ENCODE results near the gene PHOX2A. TPM values are rescaled to one million over a fixed set of nuclear protein-coding genes. Genes with fewer than 3 reads are reported as not detected.

Gene PHOX2A
- total and polyA plus RNA-seq, 2 donors (not counting 1 experiment from before 2014, with no cell fraction given), result not detected

- ATAC-seq (ENCODE audit: low read depth) (peak; percentile 19), DNase-seq (no peak)
- Mint-ChIP-seq H3K4me1 (peaks cover 19% of the 10 kb centered on the region), H3K27me3 (peaks cover 3% of the 10 kb centered on the region), H3K4me3 (no peak overlapping the region), H3K27ac (peak overlapping the region; percentile 73), H3K9me3 (ENCODE audit: insufficient read depth) (no peaks in the 10 kb centered on the region)
- H3K36me3 ChIP-seq (replicated peaks in 1 of 2; ENCODE audit: control extremely low read depth in 1 of 2, control insufficient read depth in 1 of 2, extremely low read depth in 1 of 2, insufficient read depth in 2 of 2, low read length in 1 of 2), result peaks cover 0 to 84% of the 10 kb centered on the region in 2 experiments
- H3K4me3 ChIP-seq (ENCODE audit: control extremely low read depth in 1 of 5, extremely low read depth in 1 of 5, insufficient read depth in 1 of 5, low read depth in 2 of 5, low read length in 4 of 5), result no peak overlapping the region
- H3K4me1 ChIP-seq (ENCODE audit: control insufficient read depth in 2 of 2, insufficient read depth in 2 of 2, low read length in 2 of 2), result peaks cover 14 to 20% of the 10 kb centered on the region in 2 donors
- POLR2A ChIA-PET, result interaction anchor here (0.6 to 1.0 kb wide), 2 partner anchors 11 to 122 kb away, joined by 3 to 4 read pairs; partner anchors contain the start of gene ANAPC15
- H3K4me2 ChIP-seq (replicated peaks; ENCODE audit: low read depth, low read length, poor library complexity, severe bottlenecking), result peak overlapping the region; percentile 38
- H4K20me1 ChIP-seq (ENCODE audit: control insufficient read depth, insufficient read depth, low read length, poor library complexity, severe bottlenecking), result peaks cover 7% of the 10 kb centered on the region
- peaks cover 0 to 3% (median 2%) of the 10 kb centered on the region in 4 experiments for H3K27me3 ChIP-seq (replicated peaks in 1 of 4; ENCODE audit: control extremely low read depth in 1 of 4, control insufficient read depth in 3 of 4, insufficient read depth in 4 of 4, low read length in 3 of 4)
- no peaks in the 10 kb centered on the region for H3K79me2 ChIP-seq (ENCODE audit: control insufficient read depth, insufficient read depth, low read length)
- 14% methylated on average over 3 of the region's 3 CpGs for WGBS (ENCODE audit: insufficient coverage)
- no peak overlapping the region for H3K9ac ChIP-seq (ENCODE audit: low read length)
- intact Hi-C loops (cut with micrococcal nuclease), result no loop called here
- CTCF ChIA-PET, result interaction anchor here (1.3 to 1.5 kb wide), 2 partner anchors 18 to 209 kb away, joined by 3 read pairs; partner anchors contain the start of gene FOLR2
- no peak overlapping the region for H2AFZ ChIP-seq (ENCODE audit: insufficient read depth, low read depth, low read length, poor library complexity, severe bottlenecking)
- H3K9me3 ChIP-seq (ENCODE audit: control extremely low read depth in 1 of 3, control insufficient read depth in 2 of 3, insufficient read depth in 1 of 3, low read length in 2 of 3), result no peaks in the 10 kb centered on the region
- TF ChIP-seq CTCF (IDR thresholded peaks at IDR 0.05) (no peak), EZH2 (IDR thresholded peaks at IDR 0.05; ENCODE audit: borderline replicate concordance, insufficient read depth, low read depth, low read length, poor library complexity, severe bottlenecking) (no peak)
- H3K27ac ChIP-seq (ENCODE audit: low read length in 2 of 2), result peak overlapping the region in 1 of 2 donors; percentile 62
Observed at GRCh38 chr11:72234514-72234830, 9.5 kb downstream of the PHOX2A start.

- Histone ChIP-seq H3K4me2 (replicated peaks; ENCODE audit: low read depth, low read length, poor library complexity, severe bottlenecking) (peak overlapping the region; percentile 38), H3K36me3 (replicated peaks in 1 of 2; ENCODE audit: control extremely low read depth in 1 of 2, control insufficient read depth in 1 of 2, extremely low read depth in 1 of 2, insufficient read depth in 2 of 2, low read length in 1 of 2) (peaks cover 0 to 89% of the 10 kb centered on the region in 2 experiments), H3K27ac (ENCODE audit: low read length in 2 of 2) (peak overlapping the region in 1 of 2 donors; percentile 62), H3K4me3 (ENCODE audit: control extremely low read depth in 1 of 5, extremely low read depth in 1 of 5, insufficient read depth in 1 of 5, low read depth in 2 of 5, low read length in 4 of 5) (no peak overlapping the region), H3K79me2 (ENCODE audit: control insufficient read depth, insufficient read depth, low read length) (no peaks in the 10 kb centered on the region), H3K9me3 (ENCODE audit: control extremely low read depth in 1 of 3, control insufficient read depth in 2 of 3, insufficient read depth in 1 of 3, low read length in 2 of 3) (no peaks in the 10 kb centered on the region), H2AFZ (ENCODE audit: insufficient read depth, low read depth, low read length, poor library complexity, severe bottlenecking) (no peak overlapping the region), H4K20me1 (ENCODE audit: control insufficient read depth, insufficient read depth, low read length, poor library complexity, severe bottlenecking) (peaks cover 7% of the 10 kb centered on the region), H3K4me1 (ENCODE audit: control insufficient read depth in 2 of 2, insufficient read depth in 2 of 2, low read length in 2 of 2) (peaks cover 9 to 17% of the 10 kb centered on the region in 2 donors), H3K9ac (ENCODE audit: low read length) (no peak overlapping the region), H3K27me3 (replicated peaks in 1 of 4; ENCODE audit: control extremely low read depth in 1 of 4, control insufficient read depth in 3 of 4, insufficient read depth in 4 of 4, low read length in 3 of 4) (no peaks in the 10 kb centered on the region)
- TF ChIP-seq EZH2 (IDR thresholded peaks at IDR 0.05; ENCODE audit: borderline replicate concordance, insufficient read depth, low read depth, low read length, poor library complexity, severe bottlenecking) (no peak), CTCF (IDR thresholded peaks at IDR 0.05) (no peak)
- H3K27ac Mint-ChIP-seq, result peak overlapping the region; percentile 73
- no peak for DNase-seq
- no peaks in the 10 kb centered on the region for H3K9me3 Mint-ChIP-seq (ENCODE audit: insufficient read depth)
- 88% methylated on average over 7 of the region's 8 CpGs for WGBS (ENCODE audit: insufficient coverage)
- no peak overlapping the region for H3K4me3 Mint-ChIP-seq
- H3K27me3 Mint-ChIP-seq, result no peaks in the 10 kb centered on the region
- ATAC-seq (ENCODE audit: low read depth), result no peak
- ChIA-PET POLR2A (interaction anchor here (1.0 kb wide), 1 partner anchor 11 kb away, joined by 4 read pairs; no protein-coding TSS in a partner anchor), CTCF (interaction anchor here (1.3 kb wide), 1 partner anchor 18 kb away, joined by 3 read pairs; the partner anchor contains the start of gene FOLR2)
- intact Hi-C loops (cut with micrococcal nuclease), result no loop called here
- peaks cover 15% of the 10 kb centered on the region for H3K4me1 Mint-ChIP-seq
Observed at GRCh38 chr11:72233773-72234513, 10.0 kb downstream of the PHOX2A start.
